Endothelial cell of umbilical vein (primary cell): ENCODE data around the gene SLC25A26. TPM values are rescaled to one million over a fixed set of nuclear protein-coding genes. Genes with fewer than 3 reads are reported as not detected.

Source experiments
- BruUV-seq: library from RNA; stranded (reverse); fragments of 400-500 nt; replicated peaks from 2 replicates; lab custom pipeline; 2021; lab: Mats Ljungman, UMichigan
- CTCF ChIA-PET: fragments of 300-600, 350-600 bp; sonication (Branson Sonifier 250); formaldehyde crosslinking; loops from one replicate; lab custom pipeline; 2021; ENCODE audit warnings: antibody characterized with exemption, inconsistent platforms; lab: Charles Lee
- POLR2A ChIA-PET: fragments of 300-600, 350-600 bp; sonication (Branson Sonifier 250); formaldehyde crosslinking; loops from one replicate; lab custom pipeline; 2021; ENCODE audit warnings: antibody characterized with exemption, inconsistent platforms; lab: Charles Lee
- DNase-seq: peaks from one replicate; pipeline ENCODE4 v3.0.0-alpha.2; 2011; ENCODE audit warnings: low read depth, low spot score
- FAIRE-seq: peaks from 2 replicates; lab custom pipeline; 2011; peaks lifted over from hg19 to GRCh38; lab: Jason Lieb, UNC
- H2AFZ ChIP-seq: 2 replicates; pipeline ENCODE4 v1.6.0; 2012; ENCODE audit warnings: low read depth, low read length, control low read depth, inconsistent platforms
- H3K27ac ChIP-seq: 2 replicates; pipeline ENCODE4 v1.5.1; 2011; ENCODE audit warnings: low read depth, mild to moderate bottlenecking, control low read depth, low read length, moderate library complexity; ENCODE audit not compliant: insufficient read depth
- H3K27me3 ChIP-seq, 2 experiments: 2 replicates each; pipeline versions ENCODE4 v1.6.0 to v1.6.1; 2011; ENCODE audit warnings: low read length in 2 of 2, mixed read lengths in 1 of 2; ENCODE audit not compliant: control insufficient read depth in 2 of 2, insufficient read depth in 2 of 2
- H3K36me3 ChIP-seq, 2 experiments: 2 replicates in 1 of 2; 3 replicates in 1 of 2; pipeline ENCODE4 v1.5.1; 2011; ENCODE audit warnings: low read length in 2 of 2, mild to moderate bottlenecking in 1 of 2, moderate library complexity in 1 of 2; ENCODE audit not compliant: control insufficient read depth in 2 of 2, insufficient read depth in 2 of 2; ENCODE audit errors: extremely low read depth in 1 of 2
- H3K4me1 ChIP-seq: 3 replicates; pipeline ENCODE4 v1.5.1; 2011; ENCODE audit warnings: mild to moderate bottlenecking, low read length; ENCODE audit not compliant: control insufficient read depth, insufficient read depth; ENCODE audit errors: extremely low read depth
- H3K4me2 ChIP-seq: 2 replicates; pipeline ENCODE4 v1.6.1; 2011; ENCODE audit warnings: low read length, control low read depth, mixed read lengths; ENCODE audit not compliant: insufficient read depth
- H3K4me3 ChIP-seq, 3 experiments: fragments of 200-600 bp in 1 of 3; sonication (generic), shearing (Covaris generic) in 1 of 3; replicated peaks in 1 of 3; 2 replicates each; pipeline ENCODE4 v1.5.1; 2011 to 2016; ENCODE audit warnings: control low read depth in 3 of 3, low read length in 3 of 3, mild to moderate bottlenecking in 2 of 3, inconsistent platforms in 1 of 3, low read depth in 1 of 3, moderate library complexity in 1 of 3; ENCODE audit not compliant: insufficient read depth in 1 of 3
- H3K79me2 ChIP-seq: 2 replicates; pipeline ENCODE4 v1.6.0; 2012; ENCODE audit warnings: low read length, inconsistent platforms; ENCODE audit not compliant: control insufficient read depth, insufficient read depth
- H3K9ac ChIP-seq: replicated peaks from 2 replicates; pipeline ENCODE3; 2011; ENCODE audit warnings: low read length, control low read depth; ENCODE audit not compliant: insufficient read depth; ENCODE audit errors: extremely low read depth
- H3K9me1 ChIP-seq: replicated peaks from 3 replicates; pipeline ENCODE4 v1.6.0; 2011; ENCODE audit warnings: mild to moderate bottlenecking, low read length; ENCODE audit not compliant: control insufficient read depth, insufficient read depth; ENCODE audit errors: extremely low read depth
- H3K9me3 ChIP-seq: replicated peaks from 2 replicates; pipeline ENCODE4 v1.5.1; 2012; ENCODE audit warnings: low read length, inconsistent platforms; ENCODE audit not compliant: control insufficient read depth, insufficient read depth
- H4K20me1 ChIP-seq: replicated peaks from 2 replicates; pipeline ENCODE3; 2011; ENCODE audit warnings: mild to moderate bottlenecking, low read length; ENCODE audit not compliant: control insufficient read depth, insufficient read depth; ENCODE audit errors: extremely low read depth
- CTCF ChIP-seq, 2 donors: IDR thresholded peaks; 1 replicate in 1 of 2; 2 replicates in 1 of 2; pipeline ENCODE4 v1.5.1; 2011; ENCODE audit warnings: low read length in 2 of 2, mild to moderate bottlenecking in 2 of 2, moderate library complexity in 2 of 2, control low read depth in 1 of 2, inconsistent platforms in 1 of 2, low read depth in 1 of 2; ENCODE audit not compliant: insufficient read depth in 1 of 2; ENCODE audit errors: extremely low read depth in 1 of 2
- FOS ChIP-seq: IDR thresholded peaks from 2 replicates; pipeline ENCODE4 v1.6.1; 2011; ENCODE audit warnings: mild to moderate bottlenecking, low read length, moderate library complexity, borderline replicate concordance; ENCODE audit not compliant: insufficient read depth
- GATA2 ChIP-seq: IDR thresholded peaks from 2 replicates; pipeline ENCODE4 v1.7.0; 2011; ENCODE audit warnings: low read depth, mild to moderate bottlenecking, moderate library complexity, mixed read lengths, low read length; ENCODE audit not compliant: insufficient read length, insufficient read depth
- JUN ChIP-seq: IDR thresholded peaks from 2 replicates; pipeline ENCODE4 v1.6.1; 2011; ENCODE audit warnings: borderline replicate concordance, low read depth; ENCODE audit not compliant: insufficient read length, insufficient read depth
- MAX ChIP-seq: IDR thresholded peaks from 2 replicates; pipeline ENCODE4 v1.6.1; 2011; ENCODE audit not compliant: insufficient read depth, insufficient read length
- MYC ChIP-seq: IDR thresholded peaks from one replicate; pipeline ENCODE4 v1.6.1; 2011; ENCODE audit warnings: mild to moderate bottlenecking, low read depth, low read length
- POLR2A ChIP-seq: IDR thresholded peaks from 2 replicates; pipeline ENCODE4 v1.6.1; 2012; ENCODE audit warnings: low read depth, mild to moderate bottlenecking, control low read depth, low read length
- POLR2AphosphoS5 ChIP-seq: IDR thresholded peaks from 2 replicates; pipeline ENCODE4 v1.6.1; 2012; ENCODE audit warnings: low read depth, mild to moderate bottlenecking, control low read depth, low read length, moderate library complexity; ENCODE audit not compliant: insufficient read depth
- dilution Hi-C: fragments of 300-500 bp; cut with MboI; formaldehyde crosslinking; loops from one replicate; pipeline ENCODE4 v1.15.0; 2019; ENCODE audit warnings: low sequenced_read_pairs; ENCODE audit not compliant: extremely low pct_ligation_motif_present
- intact Hi-C: fragments of 100-400 bp; cut with micrococcal nuclease; formaldehyde crosslinking; loops from one replicate; pipeline ENCODE4 v1.10.0; 2022
- polyA plus RNA-seq, 4 experiments: library from polyadenylated mRNA; depleted of rRNA in 3 of 4; stranded (reverse) in 3 of 4; unstranded in 1 of 4; fragments of >200 nt; gene quantifications; 2 replicates each; pipeline versions ENCODE4 v1.2.1 to v1.2.3, GENCODE V29; 2011 to 2012; ENCODE audit warnings: missing spikeins in 1 of 4
- total RNA-seq: library from RNA; stranded (reverse); gene quantifications from 2 replicates; pipeline ENCODE4 v1.2.3, GENCODE V29; 2021

The SLC25A26 gene
- total and polyA plus RNA-seq, 2 donors (not counting 3 experiments of a cell fraction or from before 2014, with no cell fraction given), result 11.8 to 23.5 TPM

GRCh38 chr3:66382142-66382541, 161.3 kb downstream of the SLC25A26 start:
- Histone ChIP-seq H3K9me1 (no peaks in the 10 kb centered on the region), H4K20me1 (no peaks in the 10 kb centered on the region), H3K4me2 (no peak overlapping the region), H3K9me3 (no peaks in the 10 kb centered on the region), H3K4me1 (peaks cover under 1% of the 10 kb centered on the region), H3K27ac (no peak overlapping the region), H3K79me2 (no peaks in the 10 kb centered on the region), H2AFZ (no peak overlapping the region), H3K4me3 (no peak overlapping the region), H3K9ac (no peak overlapping the region), H3K36me3 (peaks cover 22 to 64% of the 10 kb centered on the region in 2 experiments), H3K27me3 (no peaks in the 10 kb centered on the region)
- TF ChIP-seq CTCF (IDR thresholded peaks at IDR 0.05; ENCODE audit: extremely low read depth in 1 of 2, insufficient read depth in 1 of 2, low read depth in 1 of 2, low read length in 2 of 2), result no peak
- TF ChIP-seq GATA2, result no peak
- no peak for TF ChIP-seq POLR2AphosphoS5
- TF ChIP-seq JUN, result no peak
- TF ChIP-seq POLR2A, result no peak
- TF ChIP-seq MAX, result no peak
- no peak for TF ChIP-seq MYC
- no peak for TF ChIP-seq FOS
- CTCF ChIA-PET, result interaction anchor here (1.1 to 1.4 kb wide), 3 partner anchors 105 to 440 kb away, joined by 3 to 7 read pairs (median 4); no protein-coding TSS in a partner anchor
- intact Hi-C loops, result no loop called here
- no TSS peak for BruUV-seq
- DNase-seq (no peak), FAIRE-seq (no peak)
- POLR2A ChIA-PET, result no interaction called here
- dilution Hi-C loops, result loop anchor here (25.0 kb wide), 1 partner anchor 430 kb away; no protein-coding TSS in a partner anchor
